GM18861 (cell line): ENCODE measurements around the gene PITPNC1.
"Not testable (repeated sequence)": the region's sequence is repeated elsewhere in the genome, so short reads cannot be mapped to it uniquely, and the experiment has no call there.

Experiments used
- ATAC-seq: cut with Tn5 transposase; IDR thresholded peaks from one replicate; pipeline ENCODE4 v1.9.1; 2021; ENCODE audit not compliant: unreplicated experiment

PITPNC1 gene

GRCh38 chr17:67672592-67673335, 295.7 kb downstream of the PITPNC1 start:
- no peak for ATAC-seq

GRCh38 chr17:67675481-67675880, 298.4 kb downstream of the PITPNC1 start:
- ATAC-seq, result no peak

GRCh38 chr17:67676305-67676704, 299.2 kb downstream of the PITPNC1 start:
- ATAC-seq, result no peak

- ATAC-seq, result no peak
These were observed 301.3 kb downstream of the PITPNC1 start for GRCh38 chr17:67678414-67678813.

- no peak for ATAC-seq
These were observed 302.1 kb downstream of the PITPNC1 start for GRCh38 chr17:67679225-67679624.

GRCh38 chr17:67679721-67680120, 302.6 kb downstream of the PITPNC1 start:
- no peak for ATAC-seq

- ATAC-seq, result no peak
These were observed 303.6 kb downstream of the PITPNC1 start for GRCh38 chr17:67680445-67681224.

GRCh38 chr17:67682196-67682595, 305.1 kb downstream of the PITPNC1 start:
- no peak for ATAC-seq

- no peak for ATAC-seq
These were observed 308.3 kb downstream of the PITPNC1 start for GRCh38 chr17:67685351-67685750.

- ATAC-seq, result no peak
These were observed 309.2 kb downstream of the PITPNC1 start for GRCh38 chr17:67686241-67686640.

- no peak for ATAC-seq
These were observed 310.4 kb downstream of the PITPNC1 start for GRCh38 chr17:67687511-67687910.

GRCh38 chr17:67689534-67690177, 312.6 kb downstream of the PITPNC1 start:
- no peak for ATAC-seq

GRCh38 chr17:67693811-67694210, 316.7 kb downstream of the PITPNC1 start:
- ATAC-seq, result no peak

- no peak for ATAC-seq
These were observed 319.3 kb downstream of the PITPNC1 start for GRCh38 chr17:67696347-67696746.

GRCh38 chr17:67696853-67697498, 319.9 kb downstream of the PITPNC1 start:
- no peak for ATAC-seq

- ATAC-seq, result no peak
These were observed 323.1 kb downstream of the PITPNC1 start for GRCh38 chr17:67700037-67700724.

- no peak for ATAC-seq
These were observed 323.6 kb downstream of the PITPNC1 start for GRCh38 chr17:67700725-67701119.

GRCh38 chr17:67702861-67703260, 325.8 kb downstream of the PITPNC1 start:
- ATAC-seq, result not testable (repeated sequence)

GRCh38 chr17:67707442-67707841, 330.4 kb downstream of the PITPNC1 start:
- ATAC-seq, result no peak

GRCh38 chr17:67708378-67708777, 331.3 kb downstream of the PITPNC1 start:
- no peak for ATAC-seq

GRCh38 chr17:67711916-67712315, 334.8 kb downstream of the PITPNC1 start:
- ATAC-seq, result no peak
